Stimulated activated CD4-positive, alpha-beta T cell treated with anti-CD3 and anti-CD28 coated beads, TNF-alpha, amount 100 ng/mL, for 4 hours (primary cell): ENCODE data around the gene ZNHIT1.

ENCODE experiments used
- DNase-seq, 3 experiments: peaks; one replicate each; pipeline ENCODE4 v3.0.0-alpha.2; 2020; ENCODE audit warnings: low read depth in 3 of 3

ZNHIT1 gene

DNA sequence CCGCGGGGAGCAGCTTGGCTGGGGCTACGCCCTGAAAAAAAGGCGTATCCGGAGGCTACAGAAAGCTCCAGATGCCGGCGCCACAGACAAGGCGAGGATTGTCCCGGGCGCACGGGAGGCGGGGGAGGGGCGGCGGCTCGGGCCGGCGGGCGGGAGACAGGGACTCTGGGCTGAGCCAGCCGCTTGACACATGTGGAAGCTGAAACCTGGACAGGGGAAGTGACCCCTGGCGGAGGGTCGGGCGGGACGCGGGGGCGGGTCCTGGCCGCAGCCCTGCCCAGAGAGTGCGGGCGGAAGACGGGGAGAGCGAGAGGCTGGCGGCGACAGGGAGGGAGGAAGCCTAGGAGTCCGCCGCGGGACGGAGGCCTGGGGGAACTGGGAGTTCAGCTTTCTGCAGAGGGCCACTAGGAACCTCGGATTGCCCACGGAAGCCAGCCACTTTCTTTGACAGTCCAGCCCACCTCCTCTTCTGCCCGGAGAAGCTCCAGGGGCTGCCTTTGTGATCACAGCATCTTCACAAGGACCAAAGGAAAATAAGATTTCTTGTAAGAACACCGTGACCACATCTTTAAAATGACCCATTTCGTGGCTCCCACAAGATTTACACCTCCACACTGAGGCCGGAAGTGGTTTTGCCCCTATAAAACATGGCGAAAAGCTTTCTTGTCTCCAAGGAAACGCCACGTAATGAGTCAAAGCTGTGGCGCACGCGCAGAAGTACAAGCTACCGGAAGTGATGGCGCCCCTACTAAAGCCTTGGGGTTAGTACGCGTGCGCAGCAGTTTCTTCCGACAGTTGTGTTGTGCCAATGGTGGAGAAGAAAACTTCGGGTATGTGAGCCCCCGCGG lies at the start of gene ZNHIT1, which contains the start of gene PLOD3:
TSS of gene ZNHIT1 (plus strand) at position 778 of the 848 bp plus-strand sequence. CDS start at position 809, 31 bp downstream.
TSS of gene PLOD3 (minus strand) at position 194 of the 848 bp plus-strand sequence. CDS start 307 bp downstream, outside the sequence.
- DNase-seq = peak; percentile 88 to 96 (median 89)

DNA sequence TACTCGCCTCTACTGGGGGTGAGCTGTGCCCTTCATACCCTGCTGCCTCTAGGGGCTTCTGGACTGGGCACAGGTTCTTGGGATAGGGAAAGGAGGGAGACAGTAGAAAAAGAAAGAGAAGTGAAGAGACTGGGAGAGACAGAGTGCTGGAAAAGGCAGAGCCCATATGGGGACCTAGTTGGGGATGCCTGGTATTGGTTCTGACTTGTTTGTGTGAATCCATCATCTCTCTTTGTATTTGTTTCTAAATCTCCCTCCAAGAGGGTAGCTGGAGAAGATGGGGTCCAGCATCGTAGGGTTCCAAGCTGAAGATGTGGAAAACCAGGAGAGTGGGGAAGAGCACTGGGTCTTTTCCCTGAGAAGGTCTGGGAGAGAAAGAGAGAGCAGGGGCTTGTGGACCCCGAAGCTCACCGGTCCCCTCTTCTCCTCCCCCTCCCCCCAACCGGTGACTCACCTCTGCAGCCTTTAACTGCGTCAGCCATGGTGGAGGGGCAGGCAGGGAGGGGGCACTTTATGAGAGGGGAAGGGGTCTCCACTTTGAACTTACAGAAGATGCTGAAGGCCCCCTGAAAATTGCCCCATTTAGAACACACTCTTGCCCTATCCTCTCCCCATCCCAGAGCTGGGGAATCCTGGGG lies 49.4 kb upstream of the ZNHIT1 start:
- no peak for DNase-seq

DNA sequence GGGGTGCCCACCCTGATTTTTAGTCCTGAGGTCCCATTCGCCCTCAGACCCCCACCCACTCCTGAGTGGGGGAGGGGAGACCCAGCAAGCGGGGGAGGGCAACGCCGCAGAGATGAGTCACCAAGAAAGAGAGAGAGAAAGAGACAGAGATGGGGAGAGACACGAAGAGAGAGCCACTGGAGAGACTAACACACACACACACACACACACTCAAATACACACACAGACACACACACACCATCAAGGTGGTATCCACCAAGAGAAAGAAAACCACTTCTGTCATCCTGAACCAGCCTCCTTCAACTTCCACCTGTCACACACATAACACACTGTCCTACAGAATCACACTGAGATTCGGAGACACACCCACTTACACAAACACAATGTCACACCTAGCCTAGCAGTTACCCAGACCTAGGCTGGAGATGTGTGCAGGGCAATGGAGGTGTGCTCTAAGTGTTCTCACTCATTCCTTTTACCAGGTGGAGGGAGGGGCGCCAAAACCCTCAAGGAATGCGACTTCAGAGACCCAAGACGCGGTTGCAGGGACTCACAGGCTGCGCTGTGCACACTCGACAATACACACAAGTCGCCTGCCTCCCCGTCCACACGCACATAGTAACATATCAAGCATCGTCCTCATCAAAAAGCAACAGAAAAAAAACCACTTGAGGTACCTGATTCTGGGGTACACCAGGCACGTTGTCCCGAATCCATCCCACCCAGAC lies 48.7 kb upstream of the ZNHIT1 start:
- DNase-seq = no peak

DNA sequence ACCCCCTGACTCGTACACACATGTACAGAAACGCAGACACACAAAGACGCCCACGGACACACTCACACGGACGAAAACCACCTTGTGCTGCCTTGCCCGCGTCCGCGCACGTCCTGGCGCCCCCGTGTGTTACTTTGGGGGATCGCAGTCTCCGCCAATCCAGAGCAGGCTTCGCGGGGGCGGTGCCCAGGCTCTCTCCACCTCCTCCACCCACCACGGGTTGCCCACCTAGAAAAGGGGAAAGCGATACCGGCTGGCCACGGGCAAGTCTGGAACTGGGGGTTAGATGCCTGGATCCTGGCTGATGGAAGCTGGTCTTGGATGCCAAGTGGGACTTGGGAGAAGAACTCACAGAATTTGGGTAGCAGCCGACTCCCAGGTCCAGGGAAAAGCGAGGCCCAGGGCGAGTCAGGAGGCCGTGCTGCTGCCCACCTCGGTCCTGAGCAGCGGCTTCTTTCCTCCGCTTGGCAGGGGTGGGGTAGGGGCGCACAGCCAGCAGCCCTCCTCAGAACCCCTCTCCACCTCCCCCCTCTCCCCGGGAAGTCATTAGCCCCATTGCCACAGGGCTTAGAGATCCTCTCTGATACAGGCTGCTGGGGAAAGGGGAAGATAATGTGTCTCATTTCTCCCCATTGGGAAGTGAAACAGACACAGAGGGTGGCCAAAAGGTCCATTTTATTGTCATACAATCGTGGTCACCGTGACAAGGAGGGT lies 48.0 kb upstream of the ZNHIT1 start:
- DNase-seq = peak; percentile 68 to 78 (median 70)

DNA sequence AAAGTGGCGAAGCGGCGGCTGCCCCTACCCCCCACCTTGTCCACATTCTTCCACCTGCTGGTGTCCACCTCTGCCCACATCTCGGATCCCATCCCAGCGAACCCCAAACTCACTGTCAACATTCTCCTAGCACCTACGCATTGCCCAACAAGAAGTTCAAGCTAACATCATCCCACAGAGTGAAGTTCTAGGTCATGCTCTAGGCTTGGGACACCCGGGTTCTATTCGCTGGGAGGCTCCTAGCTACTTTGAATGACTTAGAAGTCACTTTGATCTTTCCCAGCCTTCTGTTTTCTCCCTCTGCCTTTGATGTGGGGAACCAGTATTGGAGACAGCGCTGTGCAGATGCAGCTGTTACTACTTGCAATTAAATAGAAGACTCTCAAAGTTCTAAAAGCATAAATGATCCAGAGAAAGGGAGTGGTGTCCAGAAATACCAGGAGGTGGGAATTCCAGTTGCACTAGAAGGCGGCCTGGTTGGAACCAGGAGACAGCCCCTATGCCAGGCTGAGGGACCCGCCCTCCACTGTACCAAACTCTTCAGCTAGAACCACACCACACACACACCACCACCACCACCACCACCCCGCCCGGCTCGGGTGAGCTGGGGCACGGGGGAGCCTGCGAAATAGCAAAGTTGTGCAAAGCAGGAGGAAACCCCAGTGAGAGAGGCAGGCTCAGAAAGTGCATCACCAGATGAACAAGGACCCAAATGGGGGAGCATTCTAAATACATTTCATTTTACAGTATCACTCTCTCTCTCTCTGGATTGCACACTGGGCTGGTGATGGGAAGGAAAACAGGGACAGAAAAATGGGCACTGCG lies 47.1 kb upstream of the ZNHIT1 start:
- DNase-seq = no peak

DNA sequence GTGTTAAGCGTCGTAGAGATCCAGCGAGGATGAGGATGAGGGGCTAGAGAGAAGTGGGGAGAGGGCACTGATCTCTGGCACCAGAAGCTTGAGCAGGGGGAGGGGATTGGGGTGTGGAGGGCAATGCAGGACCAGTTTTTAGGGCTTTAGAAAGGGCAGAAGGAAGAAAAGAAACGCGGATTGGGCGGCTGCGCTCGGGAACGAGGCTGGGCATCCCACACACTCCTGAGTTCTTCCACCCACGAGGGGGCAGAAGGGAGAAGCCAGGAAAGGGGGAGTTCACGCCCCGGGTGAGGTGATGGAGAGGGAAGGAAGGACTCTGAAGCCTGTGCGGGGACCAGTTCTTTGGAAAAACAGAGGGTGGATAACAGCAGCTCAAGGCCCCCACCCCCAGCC lies 46.5 kb upstream of the ZNHIT1 start:
- no peak for DNase-seq

DNA sequence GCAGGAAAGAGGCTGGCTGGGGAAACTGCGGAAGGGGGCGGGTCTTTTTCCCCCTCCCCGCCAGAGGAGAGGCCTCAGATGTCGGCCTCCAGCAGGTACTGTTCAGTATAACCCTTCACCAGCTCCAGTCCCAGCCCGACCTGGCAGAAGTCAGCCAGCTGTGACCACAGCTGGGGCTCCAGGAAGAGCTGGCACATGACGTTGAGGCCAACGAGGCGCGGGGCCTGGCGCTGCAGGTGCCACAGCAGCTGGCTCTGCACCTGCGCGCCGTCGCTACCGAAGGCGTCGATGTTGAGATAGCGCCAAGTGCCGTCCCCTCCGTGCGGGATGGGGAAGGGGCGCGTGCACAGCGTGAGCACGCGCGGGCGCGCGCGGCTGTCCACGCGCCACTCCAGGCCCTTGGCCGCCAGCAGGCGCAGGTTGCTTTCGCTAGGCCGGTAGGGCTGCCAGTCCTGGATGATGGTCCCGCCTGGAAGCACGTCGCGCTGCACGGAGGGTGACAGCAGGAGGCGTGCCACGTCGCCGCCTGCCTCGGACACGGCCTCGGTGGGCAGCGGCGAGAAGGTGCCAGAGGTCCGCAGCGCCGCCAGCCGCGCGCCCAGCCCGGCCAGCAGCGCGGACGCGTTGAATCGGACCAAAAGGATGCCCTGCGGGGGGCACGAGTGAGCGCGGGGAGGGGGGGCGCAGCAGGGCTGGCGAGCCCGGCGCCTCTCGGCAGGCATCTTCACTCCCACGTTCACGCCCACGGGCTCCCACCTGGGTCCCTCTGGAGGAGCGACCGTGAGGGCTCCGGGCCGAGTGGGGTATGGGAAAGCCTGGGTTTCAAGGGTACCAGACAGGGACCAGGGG lies 45.7 kb upstream of the ZNHIT1 start:
- DNase-seq = no peak

DNA sequence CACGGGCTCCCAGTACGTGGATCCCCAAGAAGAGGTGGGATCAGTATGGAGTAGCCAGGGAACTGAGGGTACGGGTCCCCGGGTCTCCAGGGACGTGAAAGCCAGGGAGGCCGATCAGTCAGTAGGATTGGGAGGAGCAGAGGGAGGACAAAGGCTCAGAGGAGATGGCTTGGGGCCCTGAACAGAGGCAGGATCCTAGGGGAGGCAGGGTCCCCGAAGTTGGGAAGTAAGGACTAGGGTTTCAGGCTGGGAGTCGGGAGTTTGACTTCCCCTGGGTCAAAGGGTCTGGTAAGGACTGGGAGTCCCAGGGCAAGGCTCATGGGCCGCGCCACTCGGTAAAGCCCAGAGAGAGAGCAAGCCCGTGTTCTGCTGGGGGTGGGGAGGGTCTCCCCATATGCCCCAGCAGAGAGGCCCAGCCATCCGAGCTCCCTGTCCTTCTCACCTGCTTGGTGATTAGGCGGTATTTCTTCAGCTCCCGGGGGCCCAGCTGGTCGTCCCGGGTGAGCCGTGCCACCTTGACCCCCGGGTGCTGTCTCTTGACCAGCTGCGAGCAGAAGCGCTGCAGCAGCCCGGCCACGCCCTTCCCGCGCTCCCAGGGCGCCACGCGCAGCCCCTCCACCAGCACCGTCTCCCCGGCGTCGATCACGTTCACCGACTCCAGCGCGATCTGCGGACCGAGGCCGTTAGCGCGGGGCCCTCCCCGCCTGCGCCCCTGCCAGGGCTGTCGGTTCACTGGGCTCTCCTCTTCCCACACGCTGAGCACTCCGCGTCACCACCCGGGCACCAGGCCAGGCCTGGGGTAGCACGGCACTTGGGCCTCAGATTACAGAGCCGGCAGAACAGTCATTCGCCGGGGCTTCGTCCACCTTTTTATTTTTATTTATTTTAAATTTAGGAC lies 44.9 kb upstream of the ZNHIT1 start:
- no peak for DNase-seq

DNA sequence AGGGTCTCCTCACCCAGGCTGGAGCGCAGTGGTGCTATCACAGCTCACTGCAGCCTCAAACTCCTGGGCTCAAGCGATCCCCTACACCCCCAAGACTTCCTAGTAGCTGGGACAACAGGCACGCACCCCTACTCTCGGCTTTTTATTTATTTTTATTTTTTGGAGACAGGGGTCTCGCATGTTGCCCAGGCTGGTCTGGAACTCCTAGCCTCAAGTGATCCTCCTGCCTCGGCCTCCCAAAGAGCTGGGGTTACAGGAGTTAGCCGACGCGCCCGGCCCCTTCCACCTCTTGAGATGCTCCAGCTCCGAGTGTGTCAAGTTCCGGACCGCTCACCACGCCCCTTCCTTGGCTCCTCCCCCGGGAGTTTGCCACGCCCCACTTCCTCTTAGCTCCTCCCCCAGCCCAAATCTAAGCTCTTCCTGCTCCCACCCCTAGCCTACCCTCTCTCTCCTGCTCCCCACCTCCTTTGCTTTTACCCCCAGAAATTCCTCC lies 44.2 kb upstream of the ZNHIT1 start:
- peak in 1 of 3 experiments; percentile 54 for DNase-seq

DNA sequence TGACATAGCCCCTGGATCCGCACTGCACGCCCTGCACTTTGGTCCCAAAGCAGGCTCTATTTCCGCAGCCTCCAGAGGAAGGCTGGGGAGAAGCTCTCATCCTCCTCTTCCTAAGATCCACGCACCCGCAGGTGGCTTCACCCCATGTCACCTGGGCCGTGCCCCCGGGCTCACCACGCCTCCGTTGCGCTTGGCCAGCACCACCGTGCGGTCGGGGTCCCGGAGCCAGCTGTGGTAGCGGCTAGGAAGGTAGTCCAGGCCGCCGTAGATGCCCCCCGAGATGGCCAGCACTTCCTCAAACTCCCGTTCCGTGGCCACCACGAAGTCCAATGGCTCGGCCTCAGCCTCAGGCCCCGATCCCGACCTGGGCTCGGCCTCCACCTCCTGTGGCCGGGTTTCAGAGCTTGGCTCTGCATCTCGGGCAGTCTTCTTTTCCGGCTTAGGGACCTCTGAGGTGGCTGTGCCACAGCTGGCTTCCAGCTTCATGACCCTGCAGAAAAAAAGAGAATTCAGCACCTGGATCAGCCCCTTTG lies 43.6 kb upstream of the ZNHIT1 start:
- no peak for DNase-seq

DNA sequence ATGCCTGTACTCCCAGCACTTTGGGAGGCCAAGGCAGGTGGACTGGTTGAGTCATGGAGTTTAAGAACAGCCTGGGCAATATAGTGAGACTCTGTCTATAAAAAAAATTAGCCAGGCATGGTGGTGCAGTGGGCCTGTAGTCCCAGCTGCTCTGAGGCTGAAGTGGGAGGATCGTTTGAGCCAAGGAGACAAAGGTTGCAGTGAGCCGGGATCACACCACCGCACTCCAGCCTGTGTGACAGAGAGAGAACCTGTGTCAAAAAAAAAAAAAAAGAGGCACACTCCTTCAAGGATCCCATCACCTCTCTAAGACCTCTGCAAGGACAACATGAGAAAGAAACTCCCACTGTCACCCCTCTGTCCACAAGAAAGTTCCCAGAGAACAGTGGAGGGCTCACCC lies 42.3 kb upstream of the ZNHIT1 start:
- no peak for DNase-seq

DNA sequence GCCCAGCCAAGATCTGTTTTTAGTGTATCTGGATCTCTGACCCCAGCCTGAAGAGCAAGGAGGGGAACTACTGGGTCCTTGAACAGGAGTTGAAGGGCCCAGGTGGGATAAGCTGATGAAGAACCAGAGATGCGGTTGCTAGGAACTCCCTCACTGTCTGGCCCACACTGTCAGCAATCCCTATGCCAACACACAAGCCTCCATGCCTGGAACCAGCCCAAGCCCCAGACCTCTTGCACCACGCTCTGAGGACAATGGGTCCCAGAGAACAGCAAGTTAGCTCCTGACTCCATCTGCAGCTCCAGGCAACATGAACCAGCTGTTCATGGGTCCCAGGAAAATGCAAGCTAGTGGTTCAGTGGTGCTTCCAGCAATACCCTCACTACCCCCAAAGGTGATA lies 40.3 kb upstream of the ZNHIT1 start:
- no peak for DNase-seq

DNA sequence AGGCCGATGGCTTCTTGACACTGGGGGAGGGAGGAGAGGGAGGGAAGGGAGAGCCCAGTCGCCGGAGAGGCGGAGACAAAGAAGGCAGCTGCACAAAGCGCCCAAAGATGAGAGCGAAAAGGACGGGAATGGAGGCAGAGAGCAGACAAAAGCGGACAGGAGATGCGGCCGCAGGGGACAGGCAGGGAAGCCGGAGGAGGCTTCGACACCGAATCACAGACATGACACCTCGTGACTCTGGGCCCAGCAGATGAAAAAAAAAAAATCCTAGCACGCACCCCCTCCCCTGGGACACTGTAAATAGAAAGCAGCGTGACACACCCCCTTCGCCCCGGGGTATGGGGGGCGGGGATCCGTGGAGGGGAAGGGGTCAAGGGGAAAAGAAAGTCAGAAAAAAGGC lies 38.8 kb upstream of the ZNHIT1 start:
- DNase-seq = no peak

DNA sequence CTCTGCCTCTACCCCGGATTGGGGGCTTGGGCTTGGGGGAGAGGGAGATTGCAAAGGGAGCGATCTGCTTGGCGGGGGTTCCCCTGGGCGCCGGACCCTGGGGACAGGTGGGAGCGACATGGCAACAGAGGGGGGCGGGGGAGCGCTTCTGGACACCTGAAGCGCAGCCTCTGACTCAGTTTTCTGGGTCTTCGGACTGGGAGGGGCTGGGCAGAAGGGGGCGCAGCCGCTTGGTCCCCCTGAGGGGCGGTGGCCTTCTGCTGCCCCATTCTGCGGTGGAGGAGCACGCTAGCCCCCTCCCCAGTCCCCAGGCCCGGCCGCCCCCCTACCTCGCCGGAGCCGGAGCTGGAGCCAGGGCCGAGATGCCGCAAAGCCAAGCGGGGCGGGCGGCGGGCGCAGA lies 38.3 kb upstream of the ZNHIT1 start:
- DNase-seq = no peak

DNA sequence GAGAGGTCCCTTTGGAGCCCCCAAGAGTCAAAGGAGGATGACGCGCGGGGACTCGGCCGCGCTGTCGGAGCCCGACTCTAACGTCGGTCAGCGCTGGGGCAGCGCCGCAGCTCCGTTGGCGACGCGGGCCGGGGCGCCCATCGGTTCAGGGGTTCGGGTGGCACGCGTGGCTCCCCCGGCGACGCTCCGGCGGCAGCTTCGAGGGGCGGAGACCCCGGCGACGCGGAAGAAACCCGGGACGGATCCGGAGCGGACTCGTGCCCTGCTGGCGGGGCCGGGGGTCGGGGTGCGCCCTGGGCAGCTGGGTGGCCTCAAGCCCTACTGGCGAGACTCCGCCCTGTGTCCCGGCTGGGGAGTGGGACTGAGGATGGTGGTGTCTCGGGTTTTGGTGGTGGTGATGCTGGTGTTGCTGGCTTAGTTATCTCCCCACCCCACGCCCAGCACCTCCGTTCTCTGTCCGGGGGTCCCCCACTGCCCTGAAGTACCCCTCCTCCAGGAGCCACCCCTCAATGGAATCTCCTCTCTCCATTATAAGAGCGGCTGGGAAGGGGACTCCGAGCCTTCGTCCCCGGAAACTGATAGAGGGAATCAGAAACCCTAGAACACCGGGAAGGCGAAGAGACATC lies 37.7 kb upstream of the ZNHIT1 start, which contains the start of gene NAT16:
TSS of gene NAT16 (minus strand) at position 164 of the 626 bp plus-strand sequence. CDS start 5,486 bp downstream, outside the sequence.
- no peak for DNase-seq

DNA sequence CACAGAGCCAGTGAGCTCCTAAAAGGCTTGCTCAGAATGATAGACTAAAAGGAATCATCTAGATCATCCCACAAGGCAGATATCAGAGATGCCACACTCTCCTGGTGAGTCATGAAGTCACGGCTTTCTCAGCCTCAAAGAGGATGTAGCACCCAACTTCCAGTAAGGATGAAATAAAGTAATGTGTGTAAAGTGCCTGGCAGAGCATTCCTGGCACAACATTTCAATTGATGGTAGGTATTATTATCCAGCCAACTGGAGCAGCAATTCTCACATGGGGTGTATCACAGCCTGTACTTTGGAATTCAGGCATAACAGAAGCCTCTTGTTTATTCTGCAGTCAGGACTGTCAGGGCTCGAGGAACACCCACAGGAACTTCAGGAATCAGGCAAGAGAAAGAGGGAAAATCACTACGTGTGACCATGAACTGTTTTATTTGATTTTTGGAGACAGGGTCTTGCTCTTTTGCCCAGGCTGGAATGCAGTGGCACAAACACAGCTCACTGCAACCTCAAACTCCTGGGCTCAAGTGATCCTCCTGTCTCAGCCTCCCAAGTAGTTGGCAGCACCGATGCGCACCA lies 32.6 kb upstream of the ZNHIT1 start:
- DNase-seq = no peak

DNA sequence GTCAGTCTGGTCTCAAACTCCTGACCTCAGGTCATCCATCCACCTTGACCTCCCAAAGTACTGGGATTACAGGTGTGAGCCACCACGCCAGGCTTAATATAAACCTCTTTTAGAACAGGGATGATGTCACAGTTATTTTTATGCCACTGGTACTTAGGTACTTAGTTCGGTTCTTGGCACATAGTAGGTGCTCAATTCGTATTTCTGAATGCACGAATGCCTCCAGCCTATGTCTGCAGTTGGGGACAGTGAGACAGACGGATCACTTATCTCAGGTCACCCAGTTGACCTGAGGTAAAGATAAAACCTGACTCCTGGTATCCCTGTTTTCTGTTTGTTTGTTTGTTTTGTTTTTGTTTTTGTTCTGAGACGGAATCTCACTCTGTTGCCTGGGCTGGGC lies 31.8 kb upstream of the ZNHIT1 start:
- no peak for DNase-seq
